Activated CD8-positive, alpha-beta T cell treated with anti-CD3 and anti-CD28 coated beads for 36 hours (primary cell): ENCODE measurements around the gene CNKSR2. TPM values are rescaled to one million over a fixed set of nuclear protein-coding genes. Genes with fewer than 3 reads are reported as not detected.

ENCODE experiments used
- ATAC-seq: fragments of 200-7000 bp; cut with Tn5 transposase; one replicate; pipeline ENCODE4 v1.10.0; 2021; ENCODE audit warnings: mild to moderate bottlenecking, moderate library complexity
- CTCF ChIA-PET: fragments of 350-600 bp; sonication (Branson Sonifier 250); formaldehyde crosslinking; loops from one replicate; lab custom pipeline; 2021; ENCODE audit warnings: antibody characterized with exemption; lab: Charles Lee
- POLR2A ChIA-PET: fragments of 350-600 bp; sonication (Branson Sonifier 250); formaldehyde crosslinking; loops from one replicate; lab custom pipeline; 2021; ENCODE audit warnings: antibody characterized with exemption; lab: Charles Lee
- DNase-seq: peaks from one replicate; pipeline ENCODE4 v3.0.0-alpha.2; 2020
- H3K27ac Mint-ChIP-seq: one replicate; pipeline ENCODE4 v1.8.0; 2021; ENCODE audit warnings: mild to moderate bottlenecking, mixed read lengths
- H3K27me3 Mint-ChIP-seq: one replicate; pipeline ENCODE4 v1.8.0; 2021; ENCODE audit warnings: mixed read lengths
- H3K36me3 Mint-ChIP-seq: one replicate; pipeline ENCODE4 v1.8.0; 2021; ENCODE audit warnings: low read depth, mixed read lengths
- H3K4me1 Mint-ChIP-seq: one replicate; pipeline ENCODE4 v1.8.0; 2021; ENCODE audit warnings: low read depth, mixed read lengths
- H3K4me3 Mint-ChIP-seq: one replicate; pipeline ENCODE4 v1.8.0; 2021; ENCODE audit warnings: mild to moderate bottlenecking, moderate library complexity, mixed read lengths
- H3K9me3 Mint-ChIP-seq: one replicate; pipeline ENCODE4 v1.8.0; 2021; ENCODE audit warnings: mixed read lengths
- CTCF ChIP-seq: fragments of 200-600 bp; IDR thresholded peaks from one replicate; pipeline ENCODE4 v1.8.0; 2022; ENCODE audit warnings: antibody characterized with exemption, mild to moderate bottlenecking
- intact Hi-C: fragments of 100-400 bp; cut with micrococcal nuclease; formaldehyde crosslinking; loops from one replicate; pipeline ENCODE4 v1.10.0; 2022
- total RNA-seq, 2 experiments: library from RNA; stranded (reverse); gene quantifications; one replicate each; pipeline ENCODE4 v1.2.3, GENCODE V29; 2021

Gene CNKSR2
- total RNA-seq, 2 experiments from 2014 or later = 8.3 to 9.4 TPM

DNA sequence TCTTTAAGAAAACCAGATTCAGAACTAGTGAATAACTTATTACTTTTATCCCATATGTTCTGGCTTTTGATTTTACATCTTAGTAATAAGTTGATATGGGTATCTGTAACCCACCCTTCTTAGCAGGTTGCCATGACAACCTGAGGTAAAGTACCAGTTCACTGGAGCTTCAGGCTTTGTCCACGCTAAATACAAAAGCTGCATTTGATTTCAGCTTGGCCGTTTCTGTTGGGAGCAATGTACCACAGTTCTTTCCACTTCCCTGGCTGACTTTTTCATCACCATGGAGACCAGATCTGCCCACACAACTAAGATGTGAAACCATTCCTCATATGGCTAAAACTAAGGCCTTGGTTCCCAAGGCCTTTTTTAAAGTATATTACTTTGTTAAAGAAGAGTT is 257.8 kb downstream of the CNKSR2 start:
- H3K36me3 Mint-ChIP-seq = peaks cover 11% of the 10 kb centered on the region
- TF ChIP-seq CTCF = no peak
- H3K9me3 Mint-ChIP-seq = no peaks in the 10 kb centered on the region
- H3K4me3 Mint-ChIP-seq = no peak overlapping the region
- ChIA-PET POLR2A (no interaction called here), CTCF (no interaction called here)
- ATAC-seq (no peak), DNase-seq (no peak)
- intact Hi-C loops = no loop called here
- no peaks in the 10 kb centered on the region for H3K27me3 Mint-ChIP-seq
- no peak overlapping the region for H3K27ac Mint-ChIP-seq
- no peaks in the 10 kb centered on the region for H3K4me1 Mint-ChIP-seq

- DNase-seq = no peak
- intact Hi-C loops = no loop called here
- H3K27me3 Mint-ChIP-seq = no peaks in the 10 kb centered on the region
- ATAC-seq = no peak
- no peak overlapping the region for H3K4me3 Mint-ChIP-seq
- ChIA-PET CTCF (no interaction called here), POLR2A (no interaction called here)
- H3K9me3 Mint-ChIP-seq = no peaks in the 10 kb centered on the region
- TF ChIP-seq CTCF = no peak
- H3K36me3 Mint-ChIP-seq = no peaks in the 10 kb centered on the region
- H3K4me1 Mint-ChIP-seq = no peaks in the 10 kb centered on the region
- no peak overlapping the region for H3K27ac Mint-ChIP-seq
Observed at GRCh38 chrX:21638311-21638710, 264.1 kb downstream of the CNKSR2 start.

GRCh38 chrX:21639775-21640174 is 265.6 kb downstream of the CNKSR2 start:
- no peak for TF ChIP-seq CTCF
- Mint-ChIP-seq H3K4me3 (no peak overlapping the region), H3K36me3 (no peaks in the 10 kb centered on the region), H3K27me3 (no peaks in the 10 kb centered on the region), H3K4me1 (no peaks in the 10 kb centered on the region), H3K27ac (no peak overlapping the region), H3K9me3 (no peaks in the 10 kb centered on the region)
- ChIA-PET POLR2A (no interaction called here), CTCF (no interaction called here)
- no peak for DNase-seq
- no peak for ATAC-seq
- intact Hi-C loops = no loop called here

DNA sequence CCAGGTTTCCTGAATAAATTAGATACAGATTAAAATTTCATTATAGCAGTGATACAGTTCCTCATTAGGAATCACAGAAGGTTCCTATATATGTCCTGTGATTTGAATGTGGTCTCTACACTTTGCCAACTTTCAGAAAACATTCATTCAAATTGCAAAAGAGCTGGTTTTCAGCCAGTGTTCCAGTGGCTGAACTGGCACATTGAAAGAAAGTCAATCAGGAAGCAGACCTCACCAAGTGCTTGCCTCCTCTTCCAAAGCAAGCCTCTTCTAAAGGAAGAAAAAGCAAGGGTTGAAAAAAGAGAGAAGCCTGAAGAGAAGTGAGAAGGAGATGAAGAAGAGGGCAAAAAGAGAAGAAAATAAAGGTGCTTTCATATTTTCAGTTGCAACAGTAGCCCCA is 271.2 kb downstream of the CNKSR2 start:
- no peak for TF ChIP-seq CTCF
- intact Hi-C loops = no loop called here
- CTCF ChIA-PET = no interaction called here

DNA sequence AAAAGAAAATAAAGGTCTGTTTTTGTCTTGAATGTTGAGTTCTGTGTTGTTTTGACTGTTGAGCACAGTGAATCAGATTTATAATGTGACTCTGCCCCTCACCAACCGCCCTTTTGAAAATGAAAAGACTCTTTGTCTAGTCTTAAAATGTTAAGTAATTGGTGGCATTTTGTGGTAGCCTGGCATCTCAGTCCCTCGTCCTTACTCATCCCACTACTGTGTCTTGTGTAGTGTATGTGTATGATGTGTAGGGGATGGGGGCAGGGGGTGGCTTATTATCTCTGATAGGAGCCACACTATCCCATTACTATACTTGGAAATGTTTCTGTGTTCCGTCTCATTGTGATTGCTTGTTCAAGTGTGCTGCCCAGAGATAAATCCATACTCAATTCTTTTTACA is 271.7 kb downstream of the CNKSR2 start:
- no peaks in the 10 kb centered on the region for H3K4me1 Mint-ChIP-seq
- no peak overlapping the region for H3K27ac Mint-ChIP-seq
- intact Hi-C loops = no loop called here
- H3K27me3 Mint-ChIP-seq = no peaks in the 10 kb centered on the region
- POLR2A ChIA-PET = no interaction called here
- DNase-seq (no peak), ATAC-seq (no peak)
- H3K36me3 Mint-ChIP-seq = peaks cover 7% of the 10 kb centered on the region
- no peak for TF ChIP-seq CTCF
- no peak overlapping the region for H3K4me3 Mint-ChIP-seq
- no peaks in the 10 kb centered on the region for H3K9me3 Mint-ChIP-seq
- CTCF ChIA-PET = no interaction called here

More for the DNA sequence above, 271.2 kb downstream of the CNKSR2 start:
- ATAC-seq (no peak), DNase-seq (no peak)
- Mint-ChIP-seq H3K36me3 (peaks cover 7% of the 10 kb centered on the region), H3K4me1 (no peaks in the 10 kb centered on the region), H3K9me3 (no peaks in the 10 kb centered on the region), H3K27me3 (no peaks in the 10 kb centered on the region), H3K27ac (no peak overlapping the region), H3K4me3 (no peak overlapping the region)
- POLR2A ChIA-PET = no interaction called here
